ENCODE measurements around the gene JUN. TPM values are rescaled to one million over a fixed set of nuclear protein-coding genes. Genes with fewer than 3 reads are reported as not detected.

JUN gene
- total and polyA plus RNA-seq, 2 donors (not counting 3 experiments of a cell fraction or from before 2014, with no cell fraction given): 88.3 to 89.3 TPM

DNA sequence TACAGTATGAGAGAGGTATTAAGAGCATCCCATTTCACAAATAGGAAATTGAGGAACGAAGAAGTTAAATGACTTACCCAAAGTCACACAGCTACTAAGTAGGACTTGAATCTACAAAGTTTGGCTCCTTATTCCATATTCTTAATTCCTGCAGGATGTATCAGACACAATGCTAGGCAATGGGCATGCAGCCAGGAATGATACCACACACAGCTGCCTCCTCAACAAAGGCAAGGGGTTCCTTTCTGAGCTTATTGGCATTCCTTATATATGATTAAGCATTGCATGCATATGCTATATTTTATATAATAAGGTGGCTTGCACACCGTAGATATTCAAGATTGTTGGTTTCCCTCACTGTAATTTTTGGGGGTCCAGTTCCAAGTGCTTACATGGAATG lies 34.2 kb upstream of the JUN start:
- peak overlapping the region; percentile 60 for H3K4me2 ChIP-seq (ENCODE audit: insufficient read depth, low read length)
- peak overlapping the region; percentile 12 for H3K9ac ChIP-seq (replicated peaks; ENCODE audit: extremely low read depth, insufficient read depth, low read length)
- dilution Hi-C loops (cut with MboI; ENCODE audit: extremely low pct_ligation_motif_present, low sequenced_read_pairs): no loop called here
- no peaks in the 10 kb centered on the region for H3K36me3 ChIP-seq (ENCODE audit: control insufficient read depth in 2 of 2, extremely low read depth in 1 of 2, insufficient read depth in 2 of 2, low read length in 2 of 2)
- no peaks in the 10 kb centered on the region for H4K20me1 ChIP-seq (replicated peaks; ENCODE audit: control insufficient read depth, extremely low read depth, insufficient read depth, low read length)
- peak; percentile 91 for DNase-seq (ENCODE audit: low read depth, low spot score)
- intact Hi-C loops (cut with micrococcal nuclease): loop anchor here (5.0 kb wide), 2 partner anchors 309 to 324 kb away; no protein-coding TSS in a partner anchor
- POLR2A ChIA-PET: interaction anchor here (1.1 to 1.2 kb wide), 2 partner anchors 34 to 65 kb away, joined by 3 to 4 read pairs; partner anchors contain the start of gene JUN
- H3K4me1 ChIP-seq (ENCODE audit: control insufficient read depth, extremely low read depth, insufficient read depth, low read length): peaks cover 65% of the 10 kb centered on the region
- H3K79me2 ChIP-seq (ENCODE audit: control insufficient read depth, insufficient read depth, low read length): no peaks in the 10 kb centered on the region
- TF ChIP-seq JUN (IDR thresholded peaks at IDR 0.05; ENCODE audit: borderline replicate concordance, insufficient read depth, insufficient read length, low read depth) (peak; percentile 75), MYC (IDR thresholded peaks at IDR 0.05; ENCODE audit: low read depth, low read length) (no peak), FOS (IDR thresholded peaks at IDR 0.05; ENCODE audit: borderline replicate concordance, insufficient read depth, low read length) (peak; percentile 74), POLR2AphosphoS5 (IDR thresholded peaks at IDR 0.05; ENCODE audit: insufficient read depth, low read depth, low read length) (peak; percentile 71), EZH2 (IDR thresholded peaks at IDR 0.05; ENCODE audit: borderline replicate concordance, low read depth, low read length, severe bottlenecking) (no peak), GATA2 (IDR thresholded peaks at IDR 0.05; ENCODE audit: insufficient read depth, insufficient read length, low read depth, low read length) (peak; percentile 51), POLR2A (IDR thresholded peaks at IDR 0.05; ENCODE audit: low read depth, low read length) (no peak)
- TF ChIP-seq, protein P1, sequence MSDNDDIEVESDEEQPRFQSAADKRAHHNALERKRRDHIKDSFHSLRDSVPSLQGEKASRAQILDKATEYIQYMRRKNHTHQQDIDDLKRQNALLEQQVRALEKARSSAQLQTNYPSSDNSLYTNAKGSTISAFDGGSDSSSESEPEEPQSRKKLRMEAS (IDR thresholded peaks at IDR 0.05; ENCODE audit: insufficient read depth, insufficient read length): no peak
- TF ChIP-seq, protein P2, sequence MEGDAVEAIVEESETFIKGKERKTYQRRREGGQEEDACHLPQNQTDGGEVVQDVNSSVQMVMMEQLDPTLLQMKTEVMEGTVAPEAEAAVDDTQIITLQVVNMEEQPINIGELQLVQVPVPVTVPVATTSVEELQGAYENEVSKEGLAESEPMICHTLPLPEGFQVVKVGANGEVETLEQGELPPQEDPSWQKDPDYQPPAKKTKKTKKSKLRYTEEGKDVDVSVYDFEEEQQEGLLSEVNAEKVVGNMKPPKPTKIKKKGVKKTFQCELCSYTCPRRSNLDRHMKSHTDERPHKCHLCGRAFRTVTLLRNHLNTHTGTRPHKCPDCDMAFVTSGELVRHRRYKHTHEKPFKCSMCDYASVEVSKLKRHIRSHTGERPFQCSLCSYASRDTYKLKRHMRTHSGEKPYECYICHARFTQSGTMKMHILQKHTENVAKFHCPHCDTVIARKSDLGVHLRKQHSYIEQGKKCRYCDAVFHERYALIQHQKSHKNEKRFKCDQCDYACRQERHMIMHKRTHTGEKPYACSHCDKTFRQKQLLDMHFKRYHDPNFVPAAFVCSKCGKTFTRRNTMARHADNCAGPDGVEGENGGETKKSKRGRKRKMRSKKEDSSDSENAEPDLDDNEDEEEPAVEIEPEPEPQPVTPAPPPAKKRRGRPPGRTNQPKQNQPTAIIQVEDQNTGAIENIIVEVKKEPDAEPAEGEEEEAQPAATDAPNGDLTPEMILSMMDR (IDR thresholded peaks at IDR 0.05; ENCODE audit: extremely low read depth in 1 of 2, insufficient read depth in 1 of 2, low read depth in 1 of 2, low read length in 2 of 2): no peak
- H3K9me3 ChIP-seq (replicated peaks; ENCODE audit: control insufficient read depth, insufficient read depth, low read length): no peaks in the 10 kb centered on the region
- H3K4me3 ChIP-seq (replicated peaks in 1 of 3; ENCODE audit: insufficient read depth in 1 of 3, low read depth in 1 of 3, low read length in 3 of 3): no peak overlapping the region
- peak overlapping the region; percentile 100 for H3K27ac ChIP-seq (ENCODE audit: insufficient read depth, low read depth, low read length)
- BruUV-seq (replicated peaks): no TSS peak
- no peak overlapping the region for H2AFZ ChIP-seq (ENCODE audit: low read depth, low read length)
- no peaks in the 10 kb centered on the region for H3K9me1 ChIP-seq (replicated peaks; ENCODE audit: control insufficient read depth, extremely low read depth, insufficient read depth, low read length)
- CTCF ChIA-PET: interaction anchor here (1.0 to 2.9 kb wide), 8 partner anchors 28 to 472 kb away, joined by 3 to 10 read pairs (median 4); no protein-coding TSS in a partner anchor
- peak; percentile 85 for FAIRE-seq
- H3K27me3 ChIP-seq (ENCODE audit: control insufficient read depth in 2 of 2, insufficient read depth in 2 of 2, low read length in 2 of 2): no peaks in the 10 kb centered on the region

All from endothelial cell of umbilical vein (primary cell).